HG02973 (cell line): Measurements from ENCODE around the gene FAM110D.

Source experiments
- ATAC-seq: cut with Tn5 transposase; IDR thresholded peaks from one replicate; pipeline ENCODE4 v1.9.1; 2021; ENCODE audit warnings: moderate library complexity; ENCODE audit not compliant: unreplicated experiment

Gene FAM110D

DNA sequence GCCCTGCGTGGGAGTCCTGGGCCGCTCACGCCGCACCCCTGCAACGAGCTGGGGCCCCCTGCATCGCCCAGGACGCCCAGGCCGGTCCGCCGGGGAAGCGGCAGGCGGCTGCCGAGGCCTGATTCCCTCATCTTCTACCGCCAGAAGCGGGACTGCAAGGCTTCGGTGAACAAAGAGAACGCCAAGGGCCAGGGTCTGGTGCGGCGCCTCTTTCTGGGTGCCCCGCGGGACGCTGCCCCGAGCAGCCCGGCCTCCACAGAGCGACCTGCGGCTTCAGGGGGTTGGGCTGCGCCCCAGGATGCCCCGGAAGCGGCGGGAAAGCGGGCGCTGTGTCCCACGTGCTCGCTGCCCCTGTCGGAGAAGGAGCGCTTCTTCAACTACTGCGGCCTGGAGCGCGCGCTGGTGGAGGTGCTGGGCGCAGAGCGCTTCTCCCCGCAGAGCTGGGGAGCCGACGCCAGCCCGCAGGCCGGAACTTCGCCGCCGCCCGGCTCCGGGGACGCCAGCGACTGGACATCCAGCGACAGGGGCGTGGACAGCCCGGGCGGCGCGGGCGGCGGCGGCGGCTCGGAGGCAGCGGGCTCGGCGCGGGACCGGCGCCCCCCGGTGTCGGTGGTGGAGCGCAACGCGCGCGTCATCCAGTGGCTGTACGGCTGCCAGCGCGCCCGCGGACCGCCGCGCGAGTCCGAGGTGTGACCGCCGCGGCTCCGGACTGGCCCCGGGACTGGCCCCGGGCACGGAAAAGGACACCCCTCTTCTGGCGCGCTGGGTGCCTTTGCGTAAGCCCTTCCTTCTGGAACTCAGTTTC lies 2.7 kb downstream of the FAM110D start:
- no peak for ATAC-seq

- ATAC-seq, result no peak
These were observed 3.4 kb downstream of the FAM110D start for GRCh38 chr1:26162220-26162709.

DNA sequence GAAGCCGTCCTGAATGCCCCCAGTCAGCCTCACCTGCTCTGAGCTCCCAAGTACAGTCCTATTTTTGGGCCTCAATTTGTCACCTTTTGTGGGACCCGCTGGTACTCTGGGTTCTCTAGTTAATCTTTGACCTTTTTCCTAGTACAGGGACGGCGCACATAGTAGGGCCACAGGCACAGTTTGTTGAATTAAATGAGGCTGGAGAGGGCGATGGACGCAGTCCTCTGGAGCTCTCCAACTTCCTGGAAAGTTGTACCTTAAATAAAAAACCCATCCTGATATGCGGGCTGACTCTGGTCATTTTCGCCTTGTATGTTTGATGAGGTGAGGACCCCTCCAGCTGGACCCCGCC lies 4.8 kb downstream of the FAM110D start:
- ATAC-seq, result no peak

GRCh38 chr1:26164036-26164860 lies 5.4 kb downstream of the FAM110D start:
- no peak for ATAC-seq

GRCh38 chr1:26164861-26165842 lies 6.3 kb downstream of the FAM110D start:
- ATAC-seq, result no peak

GRCh38 chr1:26166719-26167281 lies 7.9 kb downstream of the FAM110D start:
- ATAC-seq, result no peak

GRCh38 chr1:26168410-26169197 lies 9.7 kb downstream of the FAM110D start, which contains the start of gene C1orf232:
C1orf232 (minus strand) TSS chr1:26168963; CDS start chr1:26168499, 464 bp downstream.
- no peak for ATAC-seq

GRCh38 chr1:26169198-26169554 lies 10.3 kb downstream of the FAM110D start:
- no peak for ATAC-seq

- ATAC-seq, result peak; percentile 82
These were observed 11.0 kb downstream of the FAM110D start, which contains the start of gene ZNF593 for GRCh38 chr1:26169669-26170471. ZNF593 (plus strand) TSS chr1:26169908; CDS start chr1:26169984, 76 bp downstream.

- ATAC-seq, result no peak
These were observed 11.6 kb downstream of the FAM110D start for GRCh38 chr1:26170472-26170821.

- no peak for ATAC-seq
These were observed 12.5 kb downstream of the FAM110D start, which contains the start of gene ZNF593OS for GRCh38 chr1:26171084-26172072. ZNF593OS (minus strand) TSS chr1:26171832; CDS start chr1:26171661, 171 bp downstream.

- ATAC-seq, result no peak
These were observed 16.5 kb downstream of the FAM110D start for GRCh38 chr1:26175346-26175745.

DNA sequence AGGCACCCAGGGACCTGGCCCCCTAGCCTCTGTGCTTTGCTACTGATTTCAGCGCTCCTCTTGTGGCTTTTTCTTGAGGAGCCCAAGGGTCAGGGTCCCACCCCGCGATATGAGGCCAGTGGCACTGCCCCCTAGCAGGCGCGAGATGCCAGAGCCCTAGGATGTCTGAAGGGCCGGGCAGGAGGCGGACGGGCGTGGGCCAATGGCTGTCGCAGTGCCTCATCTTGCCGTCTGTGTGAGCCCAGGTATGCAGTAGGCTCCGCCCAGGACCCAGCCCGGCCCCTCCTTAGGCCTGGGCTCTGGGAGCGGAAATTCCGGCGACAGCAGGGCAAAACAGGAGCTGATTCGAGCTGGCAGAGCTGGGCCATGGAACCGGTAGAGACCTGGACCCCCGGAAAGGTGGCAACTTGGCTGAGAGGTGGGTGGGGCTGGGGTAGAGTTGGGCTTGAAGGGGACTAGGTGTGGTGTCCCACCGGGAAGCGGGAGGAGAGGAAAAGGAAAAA lies 18.4 kb downstream of the FAM110D start, which contains the start of gene CNKSR1:
Gene CNKSR1 (plus strand): TSS at position 310 of the 503 bp plus-strand sequence. CDS start 57 bp downstream, at position 367.
- no peak for ATAC-seq

DNA sequence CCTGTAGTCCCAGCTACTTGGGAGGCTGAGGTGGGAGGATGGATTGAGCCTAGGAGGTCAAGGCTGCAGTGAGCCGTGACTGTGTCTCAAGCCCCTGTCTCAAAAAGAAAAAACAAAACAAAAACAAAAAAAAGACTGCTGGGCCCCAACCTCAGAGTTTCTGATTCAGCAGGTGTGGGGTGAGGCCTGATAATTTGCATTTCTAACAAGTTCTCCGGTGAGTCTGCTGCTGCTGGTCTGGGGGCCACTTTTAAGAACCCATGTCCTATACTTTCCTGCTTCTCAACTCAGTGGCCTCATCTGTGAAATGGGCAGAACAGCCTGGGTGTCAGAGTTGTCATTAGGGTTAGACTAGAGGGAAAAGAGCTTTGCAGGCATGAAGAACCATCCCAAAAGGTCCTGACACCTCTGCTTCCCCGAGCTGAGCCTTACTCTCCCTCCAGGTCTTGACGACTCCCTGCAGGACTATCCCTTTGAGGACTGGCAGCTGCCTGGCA lies 21.2 kb downstream of the FAM110D start:
- ATAC-seq, result no peak

DNA sequence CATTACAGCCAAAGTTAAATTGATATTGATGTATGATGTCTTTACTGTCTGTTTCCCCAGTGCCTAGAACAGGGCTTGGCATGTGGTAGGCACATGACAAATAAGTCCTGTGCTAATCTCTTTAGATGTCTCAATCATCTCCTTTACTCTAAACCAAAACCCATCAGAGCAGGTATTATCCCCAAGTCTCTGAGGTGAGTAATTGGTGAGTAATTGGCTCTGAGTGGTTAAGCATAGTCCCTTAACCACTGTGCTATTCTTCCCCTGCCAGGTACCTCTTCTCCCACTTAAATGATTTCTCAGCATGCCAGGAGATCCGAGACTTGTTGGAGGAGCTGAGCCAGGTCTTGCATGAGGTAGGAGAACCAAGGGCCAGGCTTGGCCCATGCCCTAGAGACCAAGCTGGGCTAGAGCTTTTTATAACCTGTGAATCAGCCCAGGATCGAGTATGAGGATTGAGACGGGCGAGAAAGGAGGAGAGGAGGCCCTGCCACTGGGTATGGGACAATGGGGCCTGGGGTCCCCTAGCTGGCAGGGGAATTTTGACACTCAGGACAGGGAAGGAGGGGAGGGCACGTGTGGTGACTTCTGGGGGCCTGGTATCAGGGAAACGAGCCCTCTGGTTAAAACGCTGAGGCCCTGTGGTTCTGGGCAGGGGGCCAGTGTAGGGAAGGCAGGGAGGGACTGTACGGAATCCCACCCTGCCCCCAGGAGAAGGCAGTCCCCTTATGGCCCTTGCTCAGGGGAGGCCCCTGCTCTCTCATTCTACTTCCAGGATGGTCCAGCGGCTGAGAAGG lies 22.9 kb downstream of the FAM110D start:
- ATAC-seq, result no peak

- ATAC-seq, result no peak
These were observed 23.5 kb downstream of the FAM110D start for GRCh38 chr1:26182383-26182696.
